ENCODE data around the gene CFAP45.

CFAP45 gene

DNA sequence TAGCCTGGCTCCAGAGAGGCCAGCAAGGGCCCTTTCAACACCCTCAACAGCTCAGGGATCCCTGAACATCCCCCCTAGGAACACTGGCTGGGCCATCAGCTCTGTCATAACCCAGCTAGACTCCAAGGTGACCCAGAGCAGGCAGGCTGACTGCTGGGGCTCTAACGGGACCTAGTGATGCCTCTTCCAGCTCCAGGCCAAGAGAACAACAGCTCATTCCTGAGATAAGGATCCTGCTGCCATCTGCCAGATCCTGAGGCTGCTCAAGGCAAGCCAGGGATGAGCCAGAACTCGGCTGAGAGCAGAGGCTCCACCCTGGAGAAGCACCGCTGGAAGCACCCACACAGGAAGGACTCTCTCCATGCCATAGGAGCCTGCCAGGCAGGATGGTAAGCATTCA lies 39.5 kb downstream of the CFAP45 start:
- DNase-seq (ENCODE audit: extremely low spot score, insufficient read length, low read depth), result no peak
- no peak for FAIRE-seq

DNA sequence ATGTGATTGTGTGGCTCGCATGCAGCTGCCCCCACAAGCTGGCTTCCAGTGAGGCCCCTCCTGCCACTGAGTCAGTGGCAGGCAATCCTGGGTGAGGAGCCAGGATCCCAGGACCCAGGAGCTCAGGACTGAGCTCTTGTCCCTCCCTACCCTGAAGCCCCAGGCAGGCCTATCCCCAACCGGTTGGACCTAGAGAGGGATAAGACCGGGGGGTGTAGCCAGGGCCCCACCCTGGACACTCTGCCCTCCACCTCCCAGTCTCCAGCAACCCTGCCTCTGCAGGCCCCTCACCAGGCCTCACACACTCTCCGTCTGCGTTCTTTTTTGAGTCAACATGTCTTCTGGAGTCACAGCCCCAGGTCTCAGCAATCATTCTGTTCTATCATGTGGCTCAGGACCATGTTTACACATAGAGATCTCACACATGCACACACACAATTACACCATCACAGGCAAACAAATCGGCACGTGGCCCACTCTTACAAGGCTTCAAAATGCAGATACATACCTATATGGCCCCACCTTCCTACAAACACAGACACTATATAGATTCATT lies 40.1 kb downstream of the CFAP45 start:
- DNase-seq (ENCODE audit: extremely low spot score, insufficient read length, low read depth) (no peak), FAIRE-seq (no peak)

GRCh38 chr1:159857889-159858288 lies 42.1 kb downstream of the CFAP45 start:
- no peak for FAIRE-seq
- no peak for DNase-seq (ENCODE audit: extremely low spot score, insufficient read length, low read depth)

DNA sequence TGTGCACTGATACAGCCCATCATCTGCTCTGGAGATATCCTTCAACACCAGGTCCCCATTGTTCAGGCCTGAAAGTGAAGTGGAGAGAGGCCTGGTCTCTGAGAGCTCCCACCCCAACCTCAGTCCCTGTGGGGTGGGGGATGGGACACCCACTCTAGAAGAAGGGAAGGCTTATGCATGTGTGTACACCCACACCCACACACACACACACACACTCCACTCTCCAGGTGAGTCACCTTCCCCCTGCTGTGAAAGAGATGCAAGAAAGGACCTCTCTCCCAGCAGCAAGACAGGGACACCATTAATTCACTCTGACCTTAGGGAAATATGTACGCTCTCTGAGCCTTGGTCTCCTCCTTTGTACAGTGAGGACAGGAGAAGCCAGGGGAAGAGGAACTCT lies 43.4 kb downstream of the CFAP45 start:
- no peak for FAIRE-seq

GRCh38 chr1:159855709-159856108 lies 44.3 kb downstream of the CFAP45 start:
- DNase-seq (ENCODE audit: extremely low spot score, insufficient read length, low read depth), result no peak
- FAIRE-seq, result no peak

More for the DNA sequence above, 43.4 kb downstream of the CFAP45 start:
- DNase-seq (ENCODE audit: extremely low spot score, insufficient read length, low read depth), result no peak

DNA sequence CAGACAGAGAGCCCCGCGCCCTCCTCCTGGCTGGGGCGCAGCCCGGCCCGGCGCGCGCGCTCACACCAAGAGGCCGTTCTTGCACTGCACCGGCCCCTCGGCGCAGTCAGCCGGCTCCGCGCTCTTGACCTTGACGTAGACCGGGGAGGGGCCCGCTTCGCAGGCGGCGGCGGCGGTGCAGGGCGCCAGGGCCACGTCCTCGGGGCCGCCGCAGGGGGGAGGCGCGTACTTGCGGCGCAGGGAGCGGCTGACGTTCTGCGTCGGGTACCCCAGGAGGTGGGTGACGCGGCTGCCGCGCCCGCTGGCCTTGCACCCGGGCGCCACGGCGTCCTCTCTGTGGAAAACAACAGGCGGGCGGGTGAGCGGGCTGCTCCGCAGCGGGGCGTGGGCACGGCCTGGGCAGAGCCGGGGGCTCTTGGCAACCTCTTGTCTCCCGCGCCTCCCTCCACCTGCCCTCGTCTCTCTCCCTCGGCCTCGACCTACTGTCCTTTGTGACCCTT lies 45.2 kb downstream of the CFAP45 start:
- DNase-seq (ENCODE audit: extremely low spot score, insufficient read length, low read depth) (no peak), FAIRE-seq (no peak)

GRCh38 chr1:159854116-159854692 lies 45.8 kb downstream of the CFAP45 start:
- DNase-seq (ENCODE audit: extremely low spot score, insufficient read length, low read depth), result no peak
- no peak for FAIRE-seq

DNA sequence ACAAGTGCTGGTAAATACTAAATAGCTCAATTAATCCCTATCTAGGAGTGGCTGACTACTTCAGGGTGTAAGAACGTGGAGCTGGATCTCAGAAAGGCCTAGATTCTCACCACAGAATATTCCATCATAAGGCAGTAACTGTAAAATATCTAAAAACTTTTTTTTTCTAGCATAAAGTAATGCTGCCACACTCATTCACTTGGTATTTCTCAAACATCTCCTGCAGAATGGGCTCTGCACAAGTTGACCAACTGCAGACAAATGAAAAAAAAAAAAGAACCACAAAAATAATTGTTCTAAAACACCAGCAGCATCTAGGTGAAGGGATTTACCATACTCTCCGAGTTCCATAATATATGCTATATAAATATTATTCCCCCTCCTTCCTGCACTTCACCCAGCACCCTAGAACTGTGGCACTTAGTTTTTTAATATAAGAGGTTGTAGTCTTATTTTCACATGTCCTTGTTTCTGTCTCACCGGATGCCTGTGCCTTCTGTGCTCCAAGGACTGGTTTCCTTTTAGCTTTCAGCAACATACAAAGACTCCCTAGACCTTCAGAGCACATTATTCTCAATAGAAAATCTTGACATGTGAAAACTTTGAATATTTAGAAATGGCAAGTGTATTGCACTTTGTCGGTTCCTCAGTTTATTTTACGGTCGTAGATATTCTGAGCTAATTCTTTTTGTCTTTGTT lies 46.4 kb downstream of the CFAP45 start:
- FAIRE-seq (no peak), DNase-seq (ENCODE audit: extremely low spot score, insufficient read length, low read depth) (no peak)

DNA sequence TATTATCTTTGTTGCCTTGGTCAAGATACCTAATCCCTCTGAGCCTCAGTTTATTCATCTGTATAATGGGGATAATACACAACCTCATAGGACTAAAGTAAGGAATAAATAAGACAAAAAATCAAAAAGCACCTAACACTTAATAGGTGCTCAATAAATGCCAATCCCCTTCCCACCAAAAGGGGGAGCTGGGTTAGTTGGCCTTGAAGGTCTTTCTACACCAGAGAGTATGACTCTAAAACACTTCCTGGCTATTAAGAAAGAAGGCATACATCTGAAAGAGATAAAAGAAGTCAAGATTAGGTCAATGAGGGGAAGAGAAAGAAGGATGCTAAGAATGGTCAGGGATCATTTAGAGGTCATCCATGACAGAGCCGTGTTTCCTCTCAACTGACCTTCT lies 48.6 kb downstream of the CFAP45 start:
- no peak for FAIRE-seq

DNA sequence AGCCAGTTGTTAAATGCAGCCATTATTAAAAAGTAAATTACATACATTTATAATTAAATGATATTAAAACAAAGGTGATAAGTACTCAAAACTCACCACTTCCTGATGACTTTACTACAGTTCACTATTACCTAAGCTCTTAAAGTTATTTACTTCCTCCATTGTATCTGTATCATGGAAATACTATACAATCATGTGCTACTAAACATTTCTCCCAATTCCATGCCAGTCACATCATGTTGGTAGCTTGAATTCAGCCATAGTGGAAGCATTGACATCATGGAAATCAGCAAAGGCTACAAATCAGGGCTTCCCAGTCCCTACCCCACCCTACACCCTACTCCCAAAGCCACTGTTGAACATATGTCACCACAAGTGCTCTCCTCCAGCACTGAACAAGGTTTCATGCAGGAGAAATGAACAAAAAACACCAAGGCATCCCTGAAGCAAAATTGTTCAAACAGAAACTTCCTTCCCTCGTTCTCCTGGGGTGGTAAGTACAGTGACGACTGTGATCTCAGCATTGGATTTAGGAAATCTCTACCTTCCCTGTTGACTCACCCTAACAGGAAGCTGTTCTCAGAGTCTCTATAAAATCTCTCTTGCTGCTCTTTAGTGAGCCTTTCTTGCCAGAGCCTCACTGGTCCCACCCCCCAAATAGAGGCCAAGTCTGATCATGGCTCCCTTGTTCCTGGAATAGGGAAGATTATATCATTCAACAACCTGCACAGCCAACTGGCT lies 50.2 kb downstream of the CFAP45 start:
- no peak for DNase-seq (ENCODE audit: extremely low spot score, insufficient read length, low read depth)
- FAIRE-seq, result no peak

More for the DNA sequence above, 48.6 kb downstream of the CFAP45 start:
- no peak for DNase-seq (ENCODE audit: extremely low spot score, insufficient read length, low read depth)

DNA sequence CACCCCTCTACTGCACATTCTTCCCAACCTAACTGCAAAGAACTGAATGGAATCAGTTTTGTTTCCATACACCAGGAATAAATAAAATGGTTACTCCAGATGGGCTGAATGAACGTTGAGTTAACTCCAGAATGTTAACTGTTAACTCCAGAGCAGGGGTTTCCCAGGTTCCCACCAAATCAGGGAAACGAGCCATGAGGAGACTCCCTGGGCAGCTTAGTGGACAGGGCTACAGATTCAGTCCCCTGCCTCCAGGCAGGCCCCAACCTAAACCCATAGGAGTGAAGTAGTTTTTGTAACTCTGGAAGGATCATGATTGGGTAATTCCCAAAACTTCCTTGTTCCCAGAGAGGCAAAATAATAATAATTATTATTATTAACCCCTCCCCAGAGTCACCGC lies 51.6 kb downstream of the CFAP45 start:
- FAIRE-seq (no peak), DNase-seq (ENCODE audit: extremely low spot score, insufficient read length, low read depth) (no peak)

DNA sequence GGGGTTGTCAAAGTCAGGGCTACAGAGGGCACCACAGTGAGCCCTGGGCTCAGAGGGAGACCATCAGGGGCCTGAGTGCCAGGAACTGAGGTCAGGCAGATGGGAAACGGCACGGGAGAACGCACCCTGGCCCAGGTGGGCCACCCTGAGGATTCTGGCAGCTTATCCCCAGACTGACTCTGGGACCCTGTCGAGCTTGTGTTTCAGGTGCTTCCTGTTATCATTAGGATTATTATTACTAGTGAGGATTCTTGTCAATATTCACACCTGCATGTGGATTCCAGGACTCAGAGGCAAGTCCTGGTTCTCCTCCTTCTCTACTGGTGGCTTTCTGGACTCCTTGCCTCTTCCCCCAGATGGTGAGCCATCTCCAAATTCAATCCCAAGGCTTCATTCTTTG lies 52.7 kb downstream of the CFAP45 start:
- DNase-seq (ENCODE audit: extremely low spot score, insufficient read length, low read depth) (no peak), FAIRE-seq (no peak)

GRCh38 chr1:159845751-159846629 lies 54.0 kb downstream of the CFAP45 start:
- no peak for DNase-seq (ENCODE audit: extremely low spot score, insufficient read length, low read depth)
- FAIRE-seq, result no peak

DNA sequence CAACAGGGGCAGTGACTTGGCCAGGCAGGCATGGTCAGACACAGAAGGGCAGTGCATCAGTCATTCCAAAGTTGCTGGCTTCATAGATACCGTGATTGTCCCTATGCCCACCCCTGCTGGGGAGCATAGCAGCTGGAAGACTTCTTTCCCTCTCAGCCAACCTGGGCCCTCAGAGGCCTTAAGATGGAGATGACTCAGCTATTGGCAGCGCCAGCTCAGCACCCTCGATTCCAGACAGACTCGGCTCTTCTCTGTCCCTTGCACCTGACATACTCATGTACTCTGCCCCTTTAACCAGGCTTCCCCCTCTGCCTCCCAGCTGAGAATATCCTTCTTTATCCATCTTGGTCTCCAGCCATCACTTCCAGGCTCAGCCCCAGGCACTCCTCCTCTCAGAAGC lies 56.5 kb downstream of the CFAP45 start:
- FAIRE-seq, result no peak

GRCh38 chr1:159841749-159842148 lies 58.2 kb downstream of the CFAP45 start:
- DNase-seq (ENCODE audit: extremely low spot score, insufficient read length, low read depth), result no peak
- no peak for FAIRE-seq

More for the DNA sequence above, 56.5 kb downstream of the CFAP45 start:
- no peak for DNase-seq (ENCODE audit: extremely low spot score, insufficient read length, low read depth)

DNA sequence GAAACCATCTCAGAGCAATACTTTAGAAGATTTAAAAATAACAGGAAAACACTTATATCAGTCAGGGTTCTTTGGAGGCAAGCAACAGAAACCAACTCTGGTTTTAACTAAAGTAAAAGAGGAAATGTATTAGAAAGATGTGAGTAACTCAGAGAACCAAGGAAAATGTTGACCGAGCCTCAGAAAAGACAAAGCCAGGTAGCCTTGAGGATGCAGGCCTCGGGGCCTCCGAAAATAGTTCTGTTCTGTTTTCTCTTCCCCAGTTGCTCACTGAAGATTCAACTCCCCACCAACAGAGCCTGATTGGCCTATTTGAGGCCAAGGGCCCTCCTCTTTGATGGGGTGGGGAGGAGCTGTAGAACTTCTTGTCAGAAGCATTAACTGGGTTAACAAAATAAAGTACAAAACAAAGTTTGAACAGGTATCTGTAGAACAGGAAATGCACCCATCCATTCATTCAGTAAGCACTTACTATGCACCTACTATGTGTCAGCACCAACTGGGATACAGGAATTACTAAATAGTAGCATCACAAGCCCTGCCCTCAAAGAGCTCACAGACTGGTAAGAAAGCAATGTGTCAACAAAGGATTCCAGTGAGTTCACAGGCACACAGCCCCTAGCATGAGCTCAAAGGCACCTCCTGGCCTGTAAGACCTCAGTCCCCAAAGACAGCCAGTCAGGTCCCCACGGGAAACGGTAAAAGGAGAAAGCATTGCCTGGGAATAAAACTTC lies 60.7 kb downstream of the CFAP45 start:
- FAIRE-seq, result peak; percentile 50
- peak; percentile 23 for DNase-seq (ENCODE audit: extremely low spot score, insufficient read length, low read depth)

DNA sequence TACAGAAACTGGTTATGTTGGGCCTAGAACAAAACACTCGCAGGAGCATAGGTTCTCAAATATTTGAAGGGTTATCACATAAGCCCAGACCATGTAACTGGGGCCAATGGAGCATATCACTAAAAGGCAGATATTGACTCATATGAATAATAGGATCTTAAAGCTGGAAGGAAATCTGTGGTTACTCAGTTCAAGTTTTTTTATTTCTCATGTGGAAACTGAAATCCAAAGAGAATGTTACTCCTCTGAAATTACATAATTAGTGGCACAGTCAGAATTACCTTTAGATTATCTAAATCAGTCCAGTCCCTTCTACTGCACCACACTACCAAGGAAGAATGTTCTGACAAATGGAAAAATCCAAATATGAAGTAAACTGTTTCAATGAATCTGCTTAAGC lies 61.2 kb downstream of the CFAP45 start:
- DNase-seq (ENCODE audit: extremely low spot score, insufficient read length, low read depth), result no peak
- no peak for FAIRE-seq

DNA sequence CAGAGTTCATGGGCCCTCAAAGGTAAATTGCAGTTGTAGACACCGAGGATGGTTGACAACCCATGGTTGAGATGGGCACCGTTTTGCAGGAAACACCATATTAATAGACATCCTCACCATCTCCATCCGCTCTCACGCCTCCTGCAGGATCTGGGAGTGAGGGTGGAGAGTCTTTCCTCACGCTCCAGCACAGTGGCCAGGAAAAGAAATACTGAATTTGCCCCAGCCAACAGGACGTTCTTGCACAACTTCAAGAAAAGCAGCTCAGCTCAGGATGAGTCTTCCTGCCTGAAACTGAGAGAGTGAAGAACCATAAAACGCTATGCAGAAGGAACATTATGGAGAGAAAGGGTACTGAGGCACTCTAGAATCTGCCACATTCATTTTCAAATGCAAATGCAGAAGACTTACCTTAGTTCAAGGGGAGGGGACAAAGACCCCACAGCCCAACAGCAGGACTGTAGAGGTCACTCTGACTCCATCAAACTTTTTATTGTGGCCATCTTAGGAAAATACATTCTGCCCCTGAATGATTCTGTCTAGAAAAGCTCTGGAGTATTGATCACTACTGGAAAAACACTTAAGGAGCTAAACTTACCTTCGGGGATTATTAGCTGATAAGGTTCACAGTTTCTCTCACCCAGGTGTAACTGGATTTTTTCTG lies 64.0 kb downstream of the CFAP45 start:
- FAIRE-seq (no peak), DNase-seq (ENCODE audit: extremely low spot score, insufficient read length, low read depth) (no peak)

DNA sequence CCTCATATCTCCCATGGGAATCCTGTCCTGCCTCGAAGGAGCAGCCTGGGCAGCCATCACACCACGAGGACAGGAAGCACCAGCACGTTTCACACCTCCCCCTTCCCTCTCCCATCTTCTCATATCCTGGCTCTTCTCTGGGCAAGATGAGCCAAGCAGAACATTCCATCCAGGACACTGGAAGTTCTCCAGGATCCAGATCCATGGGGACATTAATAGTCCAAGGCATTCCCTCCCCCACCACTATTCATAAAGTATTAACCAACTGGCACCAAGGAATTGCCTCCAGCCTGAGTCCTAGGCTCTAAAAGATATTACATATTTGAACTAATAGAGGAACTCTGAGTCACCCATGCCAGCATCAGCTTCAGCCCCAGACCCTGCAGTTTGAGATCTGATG lies 64.6 kb downstream of the CFAP45 start:
- DNase-seq (ENCODE audit: extremely low spot score, insufficient read length, low read depth) (no peak), FAIRE-seq (no peak)

Data from GM18507 (cell line).